K562 (cell line): Measurements from ENCODE around the gene DHX8. TPM values are rescaled to one million over a fixed set of nuclear protein-coding genes. Genes with fewer than 3 reads are reported as not detected.

Experiments used
- ATAC-seq: fragments of 200-7000 bp; cut with Tn5 transposase; 3 replicates; pipeline ENCODE4 v1.9.1; 2020; ENCODE audit warnings: moderate library complexity
- BruUV-seq: library from RNA; stranded (reverse); fragments of 400-500 nt; replicated peaks from 2 replicates; lab custom pipeline; 2021; lab: Mats Ljungman, UMichigan
- CTCF ChIA-PET: fragments of 300-600 bp; formaldehyde crosslinking; extraction: SDS; loops from one replicate; lab custom pipeline; 2021; ENCODE audit warnings: low intra/inter-chr PET ratio; lab: Yijun Ruan, JAX
- POLR2A ChIA-PET: fragments of 300-600, 350-650 bp; sonication (Branson Sonifier 250); formaldehyde crosslinking; extraction: SDS; loops from one replicate; lab custom pipeline; 2021; ENCODE audit warnings: antibody characterized with exemption, inconsistent platforms; lab: Yijun Ruan, JAX
- DNase-seq, 4 experiments: peaks; one replicate each; pipeline versions ENCODE4 v3.0.0 to v3.0.0-alpha.2; 2011 to 2018; ENCODE audit warnings: low spot score in 3 of 4, mixed read lengths in 3 of 4; ENCODE audit errors: extremely low read depth in 1 of 4
- FAIRE-seq: peaks from 2 replicates; lab custom pipeline; 2011; peaks lifted over from hg19 to GRCh38; lab: Jason Lieb, UNC
- H2AFZ ChIP-seq: 2 replicates; pipeline ENCODE4 v1.6.0; 2011; ENCODE audit warnings: low read depth, low read length, control low read depth, inconsistent platforms
- H3K27ac ChIP-seq: fragments of 200-600 bp; 3 replicates; pipeline ENCODE4 v1.8.0; 2011; ENCODE audit warnings: low read depth, mild to moderate bottlenecking, control low read depth, inconsistent platforms, low read length, moderate library complexity, mixed read lengths; ENCODE audit errors: extremely low read depth
- H3K27me3 ChIP-seq, 2 experiments: fragments of 300-600 bp in 1 of 2; 2 replicates in 1 of 2; 3 replicates in 1 of 2; pipeline versions ENCODE4 v1.6.0 to v1.8.0; 2011; ENCODE audit warnings: inconsistent platforms in 2 of 2, low read length in 2 of 2, mild to moderate bottlenecking in 1 of 2, mixed read lengths in 1 of 2, moderate library complexity in 1 of 2; ENCODE audit not compliant: control insufficient read depth in 2 of 2, insufficient read depth in 2 of 2
- H3K36me3 ChIP-seq: fragments of 300-600 bp; 3 replicates; pipeline ENCODE4 v1.8.0; 2011; ENCODE audit warnings: mild to moderate bottlenecking, low read length, inconsistent platforms; ENCODE audit not compliant: control insufficient read depth, insufficient read depth
- H3K4me1 ChIP-seq, 2 experiments: fragments of 200-600 bp in 1 of 2; replicated peaks in 1 of 2; 2 replicates in 1 of 2; 3 replicates in 1 of 2; pipeline versions ENCODE4 v1.5.1 to v1.8.0; 2011; ENCODE audit warnings: inconsistent platforms in 2 of 2, low read length in 2 of 2, mild to moderate bottlenecking in 1 of 2, mixed read lengths in 1 of 2, moderate library complexity in 1 of 2; ENCODE audit not compliant: control insufficient read depth in 2 of 2, insufficient read depth in 2 of 2
- H3K4me2 ChIP-seq: 2 replicates; pipeline ENCODE4 v1.6.1; 2011; ENCODE audit warnings: low read length, control low read depth, inconsistent platforms, mixed read lengths; ENCODE audit not compliant: insufficient read depth
- H3K4me3 ChIP-seq: fragments of 200-600 bp; sonication (generic), shearing (Covaris generic); 2 replicates; pipeline ENCODE4 v1.5.1; 2016; ENCODE audit warnings: control low read depth, inconsistent platforms
- H3K79me2 ChIP-seq: fragments of 200-600 bp; 3 replicates; pipeline ENCODE4 v1.8.0; 2011; ENCODE audit warnings: low read length, inconsistent platforms; ENCODE audit not compliant: control insufficient read depth, insufficient read depth
- H3K9ac ChIP-seq, 2 experiments: 2 replicates each; pipeline versions ENCODE4 v1.6.0 to v1.6.1; 2011; ENCODE audit warnings: low read depth in 2 of 2, low read length in 2 of 2, control low read depth in 1 of 2, inconsistent platforms in 1 of 2, mild to moderate bottlenecking in 1 of 2, mixed read lengths in 1 of 2; ENCODE audit not compliant: insufficient read depth in 1 of 2
- H3K9me1 ChIP-seq: one replicate; pipeline ENCODE4 v1.6.0; 2011; ENCODE audit warnings: inconsistent platforms, mild to moderate bottlenecking, low read length, moderate library complexity; ENCODE audit not compliant: control insufficient read depth, insufficient read depth
- H3K9me3 ChIP-seq: replicated peaks from 2 replicates; pipeline ENCODE4 v1.5.1; 2011; ENCODE audit warnings: low read depth, low read length, inconsistent platforms; ENCODE audit not compliant: control insufficient read depth, insufficient read depth
- H4K20me1 ChIP-seq: replicated peaks from 2 replicates; pipeline ENCODE4 v1.6.1; 2011; ENCODE audit warnings: low read length, inconsistent platforms, mixed read lengths; ENCODE audit not compliant: control insufficient read depth, insufficient read depth
- COPS2 ChIP-seq: fragments of 450-650 bp; conservative IDR thresholded peaks from 2 replicates; pipeline ENCODE4 v1.6.1; 2016; ENCODE audit warnings: mild to moderate bottlenecking, moderate library complexity
- CTCFL ChIP-seq: IDR thresholded peaks from 2 replicates; pipeline ENCODE4 v1.6.1; 2011; ENCODE audit warnings: borderline replicate concordance, low read depth, mild to moderate bottlenecking, moderate library complexity, low read length; ENCODE audit not compliant: insufficient read depth, poor library complexity, severe bottlenecking
- DEAF1 ChIP-seq: fragments of 450-650 bp; formaldehyde crosslinking; IDR thresholded peaks from 2 replicates; pipeline ENCODE4 v1.4.0; 2020; ENCODE audit warnings: mild to moderate bottlenecking, moderate library complexity
- ESRRA ChIP-seq: fragments of 450-650 bp; IDR thresholded peaks from 2 replicates; pipeline ENCODE4 v1.6.1; 2014; ENCODE audit warnings: low read depth, mild to moderate bottlenecking, moderate library complexity, borderline replicate concordance
- ESRRB ChIP-seq: fragments of 250-450 bp; sonication (Bioruptor Pico); IDR thresholded peaks from 2 replicates; pipeline ENCODE4 v1.5.0; 2020; ENCODE audit warnings: mild to moderate bottlenecking, moderate library complexity, borderline replicate concordance
- HCFC1 ChIP-seq: IDR thresholded peaks from 2 replicates; pipeline ENCODE4 v1.6.1; 2012; ENCODE audit warnings: low read depth, low read length, improper control_type of control experiment
- MLX ChIP-seq, 2 experiments: fragments of 450-650 bp in 1 of 2; sonication (generic) in 1 of 2; formaldehyde crosslinking; conservative IDR thresholded peaks; 2 replicates each; pipeline versions ENCODE4 v1.4.0 to v1.8.1; 2020 to 2022; ENCODE audit warnings: mild to moderate bottlenecking in 1 of 2, missing genetic modification reagents in 1 of 2
- NCOR1 ChIP-seq: fragments of 450-650 bp; IDR thresholded peaks from 2 replicates; pipeline ENCODE4 v1.6.1; 2016; ENCODE audit warnings: mild to moderate bottlenecking, moderate library complexity
- PCBP1 ChIP-seq: fragments of 200-400 bp; formaldehyde crosslinking; IDR thresholded peaks from 2 replicates; pipeline ENCODE4 v1.6.1; 2018; ENCODE audit warnings: mild to moderate bottlenecking, low read depth, low read length; ENCODE audit not compliant: poor library complexity, severe bottlenecking
- PHB ChIP-seq: fragments of 250-450 bp; sonication (Bioruptor Pico); IDR thresholded peaks from 2 replicates; pipeline ENCODE4 v1.5.0; 2021
- PURB ChIP-seq: sonication (generic); formaldehyde crosslinking; IDR thresholded peaks from 2 replicates; pipeline ENCODE4 v1.9.0; 2021; ENCODE audit warnings: low read depth, mild to moderate bottlenecking, missing genetic modification reagents
- SETDB1 ChIP-seq: IDR thresholded peaks from one replicate; pipeline ENCODE4 v1.6.1; 2012; ENCODE audit warnings: low read length, control low read depth, inconsistent platforms
- SIX5 ChIP-seq, 2 experiments: IDR thresholded peaks; 2 replicates each; pipeline ENCODE4 v1.6.1; 2011; ENCODE audit warnings: low read length in 2 of 2, borderline replicate concordance in 1 of 2, low read depth in 1 of 2, mild to moderate bottlenecking in 1 of 2, moderate library complexity in 1 of 2; ENCODE audit not compliant: insufficient read depth in 1 of 2
- TRIM24 ChIP-seq, 2 experiments: fragments of 450-650 bp; IDR thresholded peaks; 2 replicates each; pipeline ENCODE4 v1.6.1; 2016
- XRCC5 ChIP-seq: fragments of 200-400 bp; formaldehyde crosslinking; IDR thresholded peaks from 2 replicates; pipeline ENCODE4 v1.6.1; 2017; ENCODE audit warnings: low read depth, mild to moderate bottlenecking, low read length
- ZNF277 ChIP-seq: fragments of 250-450 bp; sonication (Bioruptor Pico); IDR thresholded peaks from 2 replicates; pipeline ENCODE4 v1.8.0; 2022; ENCODE audit warnings: inconsistent platforms, mild to moderate bottlenecking, moderate library complexity, borderline replicate concordance
- ZNF3 ChIP-seq: fragments of 250-450 bp; sonication (Bioruptor Pico); IDR thresholded peaks from 2 replicates; pipeline ENCODE4 v1.5.0; 2021; ENCODE audit warnings: mild to moderate bottlenecking, moderate library complexity
- ZNF584 ChIP-seq: fragments of 200-800 bp; sonication (Bioruptor generic); IDR thresholded peaks from 2 replicates; pipeline ENCODE4 v1.6.1; 2016; ENCODE audit warnings: low read depth, mild to moderate bottlenecking, missing genetic modification characterization, missing compliant biosample characterization
- WGBS: fragments of 100-300 bp; shearing (Covaris generic); methylation state at CpG from one replicate; pipeline ENCODE4 v1.1.6; 2016; ENCODE audit warnings: low coverage, mixed read lengths; ENCODE audit not compliant: insufficient coverage; ENCODE audit errors: missing lambda C conversion rate; 5-methylcytosine and 5-hydroxymethylcytosine counted together
- in situ Hi-C: fragments of 300-500 bp; cut with MboI; formaldehyde crosslinking; loops from 4 replicates; pipeline ENCODE4 v1.15.0; 2018; ENCODE audit warnings: inconsistent platforms, mixed read lengths
- intact Hi-C: fragments of 100-400 bp; cut with micrococcal nuclease; formaldehyde crosslinking; loops from 2 replicates; pipeline ENCODE4 v1.14.2; 2022
- polyA plus RNA-seq, 8 experiments: library from polyadenylated mRNA; depleted of rRNA in 4 of 8; stranded (reverse) in 5 of 8; unstranded in 3 of 8; fragments of >200 nt; fragmentation: Nextera tagmentation in 2 of 8; fragmentation: Illumina TruSeq in 1 of 8; extraction: Ambion mirVana in 2 of 8; extraction: Trizol in 1 of 8; gene quantifications; 2 replicates each; pipeline versions ENCODE4 v1.2.1 to v1.2.3, GENCODE V29; 2011 to 2014; ENCODE audit warnings: inconsistent platforms in 1 of 8, missing spikeins in 1 of 8
- total RNA-seq, 7 experiments: library from RNA; depleted of rRNA in 6 of 7; stranded (reverse); fragments of >200 nt in 6 of 7; fragmentation: Illumina TruSeq in 2 of 7; extraction: Trizol in 2 of 7; gene quantifications; 2 replicates each; pipeline versions ENCODE4 v1.2.1 to v1.2.3, GENCODE V29; 2011 to 2021; ENCODE audit warnings: low replicate concordance in 1 of 7

DHX8 gene
- total and polyA plus RNA-seq, 9 of the 15 experiments (the other 6 are each of a cell fraction or from before 2014, with no cell fraction given) = 16.7 to 42.5 (median 25.6) TPM

GRCh38 chr17:43517161-43517560 lies 33.4 kb downstream of the DHX8 start:
- intact Hi-C loops = no loop called here
- H3K4me3 ChIP-seq = no peak overlapping the region
- DNase-seq (no peak), FAIRE-seq (no peak), ATAC-seq (no peak)
- BruUV-seq = no TSS peak
- CTCF ChIA-PET = no interaction called here
- no peak overlapping the region for H3K27ac ChIP-seq
- no peaks in the 10 kb centered on the region for H3K9me3 ChIP-seq
- H3K4me2 ChIP-seq = no peak overlapping the region
- H3K27me3 ChIP-seq = no peaks in the 10 kb centered on the region
- no peaks in the 10 kb centered on the region for H3K4me1 ChIP-seq
- peaks cover 80% of the 10 kb centered on the region for H3K36me3 ChIP-seq
- POLR2A ChIA-PET = interaction anchor here (0.8 kb wide), 1 partner anchor 175 kb away, joined by 3 read pairs; no protein-coding TSS in a partner anchor
- H3K9me1 ChIP-seq = no peaks in the 10 kb centered on the region
- in situ Hi-C loops = no loop called here
- WGBS = 89% methylated on average over 6 of the region's 6 CpGs
- no peaks in the 10 kb centered on the region for H3K79me2 ChIP-seq
- no peak overlapping the region for H2AFZ ChIP-seq
- no peaks in the 10 kb centered on the region; the same call in 1 of the 2 replicates for H4K20me1 ChIP-seq
- H3K9ac ChIP-seq = no peak overlapping the region
- TF ChIP-seq NCOR1 (no peak), PCBP1 (no peak), ZNF3 (CRISPR knock-in tag) (no peak), SIX5 (IDR thresholded peaks at IDR 0.05; ENCODE audit: borderline replicate concordance in 1 of 2, insufficient read depth in 1 of 2, low read depth in 1 of 2, low read length in 2 of 2) (no peak), ZNF277 (no peak), COPS2 (no peak), PHB (CRISPR knock-in tag) (no peak), TRIM24 (IDR thresholded peaks at IDR 0.05) (no peak), DEAF1 (CRISPR knock-in tag) (no peak), XRCC5 (no peak), PURB (CRISPR knock-in tag) (no peak), CTCFL (no peak), ZNF584 (CRISPR knock-in tag) (no peak), ESRRB (no peak), ESRRA (no peak), MLX (CRISPR knock-in tag; conservative IDR thresholded peaks at IDR 0.05) (no peak), HCFC1 (no peak), SETDB1 (no peak)
